ENCODE data around the gene MCC.

Gene MCC

DNA sequence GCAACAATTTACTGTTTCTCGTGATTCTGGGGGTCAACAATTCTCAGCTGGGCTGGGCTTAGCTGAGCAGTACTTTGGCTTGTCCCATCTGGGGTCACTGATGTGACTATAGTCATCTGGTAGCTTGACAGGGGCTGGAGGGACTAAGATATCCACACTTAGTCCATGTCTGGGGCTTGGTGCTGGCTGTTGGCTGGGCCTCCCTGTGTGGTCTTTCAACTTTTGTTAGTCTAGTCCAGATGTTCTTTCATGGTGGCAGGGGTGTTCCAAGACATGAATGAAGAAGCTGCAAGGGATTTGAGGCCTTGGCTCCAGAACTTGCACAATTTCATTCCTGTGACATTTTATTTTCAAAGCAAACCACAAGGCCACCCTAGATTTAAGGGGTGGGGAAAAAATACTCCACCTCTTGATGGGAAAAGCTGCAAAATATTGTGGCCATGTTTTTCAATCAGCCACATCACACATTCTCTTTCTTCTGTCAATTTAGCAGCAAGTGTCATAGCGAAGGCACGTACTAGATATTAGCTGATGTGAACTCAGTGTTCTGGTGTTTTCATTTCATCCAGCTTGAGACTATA lies 112.7 kb downstream of the MCC start:
- Mint-ChIP-seq H3K4me1 (peaks cover 21% of the 10 kb centered on the region), H3K4me3 (no peak overlapping the region), H3K27ac (ENCODE audit: low read depth) (no peak overlapping the region), H3K9me3 (no peaks in the 10 kb centered on the region), H3K27me3 (no peaks in the 10 kb centered on the region), H3K36me3 (ENCODE audit: insufficient read depth) (no peaks in the 10 kb centered on the region)
- DNase-seq (ENCODE audit: low spot score in 2 of 2) = no peak
- no peak for ATAC-seq (replicated peaks; ENCODE audit: extremely low read depth, poor library complexity, severe bottlenecking)

DNA sequence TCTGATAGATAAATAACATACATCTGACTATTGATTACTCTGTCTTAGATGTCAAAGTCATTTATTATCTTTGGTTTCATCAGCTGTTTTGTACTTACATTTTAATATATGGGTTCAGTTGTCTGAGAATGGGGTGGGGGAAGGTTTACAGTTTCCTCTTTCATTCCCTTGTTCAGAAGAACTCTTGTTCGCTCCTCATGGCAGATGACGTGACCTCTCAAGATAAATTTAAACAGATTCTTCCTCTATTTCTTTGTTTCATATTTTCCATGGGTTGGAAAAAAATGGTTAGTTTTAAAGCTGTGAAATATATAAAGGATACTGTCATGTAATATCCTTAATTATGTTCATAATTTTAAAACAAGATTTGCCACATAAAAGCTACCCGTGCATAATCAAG lies 114.8 kb downstream of the MCC start:
- ATAC-seq (replicated peaks; ENCODE audit: extremely low read depth, poor library complexity, severe bottlenecking) (no peak), DNase-seq (ENCODE audit: low spot score in 2 of 2) (no peak)
- Mint-ChIP-seq H3K36me3 (ENCODE audit: insufficient read depth) (no peaks in the 10 kb centered on the region), H3K27me3 (no peaks in the 10 kb centered on the region), H3K4me3 (no peak overlapping the region), H3K4me1 (peaks cover 14% of the 10 kb centered on the region), H3K27ac (ENCODE audit: low read depth) (no peak overlapping the region), H3K9me3 (no peaks in the 10 kb centered on the region)

DNA sequence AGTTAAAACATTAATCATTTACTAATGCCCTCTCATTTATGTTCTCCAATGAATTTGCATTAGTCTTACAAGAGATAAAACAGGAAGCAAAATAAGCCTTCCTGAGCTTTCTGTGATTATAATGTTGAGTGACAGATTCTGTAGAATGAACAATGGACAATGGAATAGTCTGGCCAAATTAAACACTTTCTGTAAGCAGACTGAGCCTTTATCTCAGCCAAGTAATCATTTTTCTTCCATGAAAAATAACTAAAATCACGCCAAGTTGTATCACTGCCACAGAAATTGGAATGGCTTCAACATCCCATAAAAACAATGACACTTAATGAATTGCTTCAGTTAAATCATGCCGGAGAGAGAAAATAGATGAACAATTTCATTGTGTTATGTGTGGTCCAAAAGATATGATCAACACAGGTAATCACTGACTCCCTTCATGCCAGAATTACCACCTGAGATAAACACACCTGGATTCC lies 116.5 kb downstream of the MCC start:
- H3K27ac Mint-ChIP-seq (ENCODE audit: low read depth) = no peak overlapping the region
- H3K9me3 Mint-ChIP-seq = no peaks in the 10 kb centered on the region
- no peaks in the 10 kb centered on the region for H3K27me3 Mint-ChIP-seq
- DNase-seq (ENCODE audit: low spot score in 2 of 2) (no peak), ATAC-seq (replicated peaks; ENCODE audit: extremely low read depth, poor library complexity, severe bottlenecking) (no peak)
- no peak overlapping the region for H3K4me3 Mint-ChIP-seq
- no peaks in the 10 kb centered on the region for H3K4me1 Mint-ChIP-seq
- no peaks in the 10 kb centered on the region for H3K36me3 Mint-ChIP-seq (ENCODE audit: insufficient read depth)

DNA sequence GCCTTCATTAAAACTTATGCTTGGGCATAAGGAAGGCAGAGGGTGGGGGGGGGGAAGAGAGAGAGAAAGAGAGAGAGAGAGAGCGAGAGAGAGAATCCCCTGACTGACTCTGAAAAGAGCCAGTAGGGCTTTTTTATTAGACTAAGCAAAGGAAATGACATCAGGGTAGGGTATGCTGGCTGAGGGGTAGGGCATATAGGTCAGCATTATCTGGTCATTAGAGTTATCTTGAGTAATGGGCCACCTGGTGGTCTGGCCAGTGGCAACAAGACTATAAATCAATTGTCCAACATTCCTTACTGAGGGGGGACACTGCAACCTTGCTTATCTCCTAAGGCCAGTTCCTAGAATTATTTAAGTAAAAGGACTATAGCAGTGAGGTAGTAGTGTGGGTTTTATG lies 120.7 kb downstream of the MCC start:
- H3K4me1 Mint-ChIP-seq = no peaks in the 10 kb centered on the region
- DNase-seq (ENCODE audit: low spot score in 2 of 2) = no peak
- H3K36me3 Mint-ChIP-seq (ENCODE audit: insufficient read depth) = no peaks in the 10 kb centered on the region
- peaks cover 5% of the 10 kb centered on the region for H3K9me3 Mint-ChIP-seq
- no peak overlapping the region for H3K4me3 Mint-ChIP-seq
- no peaks in the 10 kb centered on the region for H3K27me3 Mint-ChIP-seq
- ATAC-seq (replicated peaks; ENCODE audit: extremely low read depth, poor library complexity, severe bottlenecking) = no peak
- no peak overlapping the region for H3K27ac Mint-ChIP-seq (ENCODE audit: low read depth)

DNA sequence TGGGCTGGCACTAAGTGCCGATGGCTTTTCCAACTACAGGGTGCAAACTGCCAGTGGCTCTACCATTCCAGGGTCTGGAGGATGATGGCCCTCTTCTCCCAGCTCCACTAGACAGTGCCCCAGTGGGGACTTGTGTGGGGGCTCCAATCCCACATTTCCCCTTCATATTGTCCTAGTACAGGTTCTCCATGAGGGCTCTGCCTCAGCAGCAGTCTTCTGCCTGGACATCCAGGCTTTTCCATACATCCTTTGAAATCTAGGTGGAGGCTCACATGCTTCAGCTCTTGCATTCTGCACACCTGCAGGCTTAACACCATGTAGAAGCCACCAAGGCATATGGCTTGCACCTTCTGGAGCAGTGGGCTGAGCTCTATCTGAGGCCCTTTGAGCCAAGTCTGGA lies 123.8 kb downstream of the MCC start:
- no peaks in the 10 kb centered on the region for H3K36me3 Mint-ChIP-seq (ENCODE audit: insufficient read depth)
- DNase-seq (ENCODE audit: low spot score in 2 of 2) (no peak), ATAC-seq (replicated peaks; ENCODE audit: extremely low read depth, poor library complexity, severe bottlenecking) (no peak)
- H3K27me3 Mint-ChIP-seq = no peaks in the 10 kb centered on the region
- no peaks in the 10 kb centered on the region for H3K4me1 Mint-ChIP-seq
- peaks cover 5% of the 10 kb centered on the region for H3K9me3 Mint-ChIP-seq
- H3K4me3 Mint-ChIP-seq = no peak overlapping the region
- no peak overlapping the region for H3K27ac Mint-ChIP-seq (ENCODE audit: low read depth)

DNA sequence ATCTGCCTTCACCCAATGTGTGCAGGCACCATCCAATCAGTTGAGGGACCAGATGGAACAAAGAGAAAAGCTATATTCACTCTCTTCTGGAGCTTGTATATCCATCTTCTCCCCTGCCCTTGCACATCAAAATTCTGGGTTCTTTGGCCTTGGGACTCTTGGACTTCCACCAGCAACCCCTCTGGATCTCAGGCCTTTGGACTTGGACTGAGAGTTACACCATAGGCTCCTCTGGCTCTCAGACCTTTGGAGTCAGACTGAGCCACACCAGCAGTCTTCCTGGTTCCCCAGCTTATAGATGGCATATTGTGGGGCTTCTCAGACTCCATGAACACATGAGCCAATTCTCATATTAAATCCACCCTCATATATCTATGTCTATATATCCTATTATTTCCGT lies 126.6 kb downstream of the MCC start:
- no peaks in the 10 kb centered on the region for H3K27me3 Mint-ChIP-seq
- ATAC-seq (replicated peaks; ENCODE audit: extremely low read depth, poor library complexity, severe bottlenecking) (no peak), DNase-seq (ENCODE audit: low spot score in 2 of 2) (no peak)
- H3K4me1 Mint-ChIP-seq = no peaks in the 10 kb centered on the region
- no peaks in the 10 kb centered on the region for H3K36me3 Mint-ChIP-seq (ENCODE audit: insufficient read depth)
- no peak overlapping the region for H3K4me3 Mint-ChIP-seq
- peaks cover 5% of the 10 kb centered on the region for H3K9me3 Mint-ChIP-seq
- no peak overlapping the region for H3K27ac Mint-ChIP-seq (ENCODE audit: low read depth)

DNA sequence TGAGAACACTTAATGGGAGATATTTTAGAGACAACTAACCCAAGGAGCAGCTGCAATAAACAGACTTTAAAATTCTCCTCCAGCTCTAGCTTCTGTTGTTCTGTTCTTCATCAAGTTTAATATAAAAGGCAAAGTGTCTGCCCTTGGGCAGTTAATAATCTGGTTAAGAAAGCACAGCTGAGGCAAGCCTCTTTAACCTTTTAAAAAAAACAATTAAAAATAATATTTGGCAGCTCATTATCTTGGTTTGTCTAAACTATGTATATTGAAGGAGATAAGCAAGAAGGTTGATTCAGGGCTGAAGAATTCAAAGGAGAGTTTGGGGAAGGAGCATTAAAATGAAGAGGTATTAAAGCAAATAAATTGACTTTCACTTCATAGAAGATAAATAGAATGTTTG lies 128.8 kb downstream of the MCC start:
- H3K27me3 Mint-ChIP-seq = no peaks in the 10 kb centered on the region
- no peaks in the 10 kb centered on the region for H3K4me1 Mint-ChIP-seq
- no peak overlapping the region for H3K27ac Mint-ChIP-seq (ENCODE audit: low read depth)
- H3K4me3 Mint-ChIP-seq = no peak overlapping the region
- no peaks in the 10 kb centered on the region for H3K36me3 Mint-ChIP-seq (ENCODE audit: insufficient read depth)
- no peak for ATAC-seq (replicated peaks; ENCODE audit: extremely low read depth, poor library complexity, severe bottlenecking)
- no peaks in the 10 kb centered on the region for H3K9me3 Mint-ChIP-seq
- no peak for DNase-seq (ENCODE audit: low spot score in 2 of 2)

DNA sequence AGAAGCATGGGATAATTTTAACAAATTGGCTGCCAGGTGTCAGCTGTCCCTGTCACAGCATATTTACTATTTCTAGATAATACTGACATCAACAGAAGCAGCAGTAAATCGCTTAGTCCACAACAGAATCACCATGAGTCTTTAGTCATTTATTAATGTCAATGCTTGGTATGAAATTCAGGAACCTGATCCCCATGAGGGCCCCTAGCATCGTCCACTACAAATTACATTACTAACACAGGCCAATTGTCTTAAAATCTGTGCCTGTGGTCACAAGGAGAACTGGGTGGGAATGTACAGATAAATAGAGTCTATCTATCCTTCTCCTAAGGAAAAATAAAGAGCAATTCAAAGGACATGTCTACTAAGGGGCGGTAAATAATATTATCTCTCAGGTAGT lies 129.6 kb downstream of the MCC start:
- no peak for DNase-seq (ENCODE audit: low spot score in 2 of 2)
- no peak for ATAC-seq (replicated peaks; ENCODE audit: extremely low read depth, poor library complexity, severe bottlenecking)
- H3K4me1 Mint-ChIP-seq = no peaks in the 10 kb centered on the region
- no peaks in the 10 kb centered on the region for H3K36me3 Mint-ChIP-seq (ENCODE audit: insufficient read depth)
- H3K4me3 Mint-ChIP-seq = no peak overlapping the region
- no peaks in the 10 kb centered on the region for H3K9me3 Mint-ChIP-seq
- no peak overlapping the region for H3K27ac Mint-ChIP-seq (ENCODE audit: low read depth)
- no peaks in the 10 kb centered on the region for H3K27me3 Mint-ChIP-seq

DNA sequence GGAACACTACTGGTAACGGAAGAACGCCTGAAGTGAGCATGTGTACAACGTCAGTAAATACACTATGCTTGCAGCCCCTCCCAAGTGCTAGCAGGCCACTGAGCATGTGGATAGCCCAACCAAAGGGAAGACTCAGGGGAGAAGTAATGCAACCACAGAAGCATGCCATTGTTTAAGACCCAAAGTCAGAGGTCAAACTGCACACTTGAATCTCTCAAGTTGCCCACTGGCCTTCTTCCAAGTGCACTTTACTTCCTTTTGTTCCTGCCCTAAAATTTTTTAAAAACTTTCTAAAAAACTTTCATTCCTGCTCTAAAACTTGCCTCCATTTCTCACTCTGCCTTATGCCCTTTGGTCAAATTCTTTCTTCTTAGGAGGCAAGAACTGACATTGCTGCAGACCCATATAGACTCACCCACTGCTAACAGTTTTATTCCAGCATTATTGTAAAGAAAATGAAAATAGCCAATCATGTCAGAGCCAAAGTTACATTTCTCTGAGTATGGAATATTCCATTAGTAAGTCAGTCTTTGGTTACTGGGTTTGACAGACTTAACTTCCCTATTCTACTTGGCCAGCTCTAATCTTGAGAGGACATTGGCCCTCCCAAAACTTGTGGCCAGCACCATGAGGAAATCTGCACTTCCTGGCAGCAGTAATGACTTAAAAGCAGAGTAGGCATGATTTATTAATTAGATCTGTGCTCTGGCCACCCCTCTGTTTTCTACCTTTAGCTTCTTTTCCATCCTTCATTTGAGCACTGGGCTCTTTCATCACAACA lies 130.4 kb downstream of the MCC start:
- H3K4me3 Mint-ChIP-seq = no peak overlapping the region
- H3K36me3 Mint-ChIP-seq (ENCODE audit: insufficient read depth) = no peaks in the 10 kb centered on the region
- H3K27me3 Mint-ChIP-seq = no peaks in the 10 kb centered on the region

DNA sequence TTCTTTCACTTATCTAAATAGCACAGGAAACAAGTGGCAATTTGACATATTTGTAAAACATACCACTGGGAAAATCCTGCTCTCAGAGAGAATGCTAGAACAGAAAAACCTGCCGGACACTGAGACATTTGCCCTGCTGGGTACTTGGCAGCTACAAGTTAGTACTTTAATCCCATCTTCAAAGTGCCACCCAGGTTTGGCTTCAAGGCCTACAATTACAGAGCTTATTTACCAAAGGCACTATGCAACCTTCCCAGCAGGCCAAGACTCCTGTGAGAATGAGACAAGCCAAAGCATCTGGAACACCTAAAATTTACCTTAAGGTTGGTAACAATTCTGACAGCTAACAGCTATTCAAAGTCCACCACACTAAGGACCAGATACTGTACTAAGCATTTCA lies 131.8 kb downstream of the MCC start:
- no peaks in the 10 kb centered on the region for H3K36me3 Mint-ChIP-seq (ENCODE audit: insufficient read depth)
- ATAC-seq (replicated peaks; ENCODE audit: extremely low read depth, poor library complexity, severe bottlenecking) = no peak

More for the DNA sequence above, 130.4 kb downstream of the MCC start:
- Mint-ChIP-seq H3K4me1 (no peaks in the 10 kb centered on the region), H3K9me3 (no peaks in the 10 kb centered on the region), H3K27ac (ENCODE audit: low read depth) (no peak overlapping the region)
- ATAC-seq (replicated peaks; ENCODE audit: extremely low read depth, poor library complexity, severe bottlenecking) = no peak
- DNase-seq (ENCODE audit: low spot score in 2 of 2) = no peak

DNA sequence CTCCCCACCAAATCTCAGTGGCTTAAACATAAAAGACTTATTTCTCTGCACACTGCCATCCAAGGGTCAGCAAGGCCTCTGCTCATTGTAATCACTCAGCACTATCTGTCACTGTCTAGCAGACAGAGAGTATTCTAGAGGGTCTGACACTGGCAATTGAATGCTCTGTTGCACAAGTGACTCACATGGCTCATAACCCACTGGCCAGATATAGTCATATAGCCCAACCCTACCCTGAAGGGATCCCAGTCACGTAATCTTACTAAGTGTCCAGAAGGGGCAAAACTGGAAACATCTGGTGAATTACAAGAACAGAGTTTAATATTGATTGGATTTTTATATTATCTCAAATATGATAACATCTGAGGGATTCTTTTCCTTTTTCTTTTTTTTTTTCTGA lies 134.2 kb downstream of the MCC start:
- H3K27me3 Mint-ChIP-seq = no peaks in the 10 kb centered on the region
- no peak overlapping the region for H3K4me3 Mint-ChIP-seq
- no peaks in the 10 kb centered on the region for H3K4me1 Mint-ChIP-seq
- no peak overlapping the region for H3K27ac Mint-ChIP-seq (ENCODE audit: low read depth)
- DNase-seq (ENCODE audit: low spot score in 2 of 2) (no peak), ATAC-seq (replicated peaks; ENCODE audit: extremely low read depth, poor library complexity, severe bottlenecking) (no peak)
- no peaks in the 10 kb centered on the region for H3K9me3 Mint-ChIP-seq
- no peaks in the 10 kb centered on the region for H3K36me3 Mint-ChIP-seq (ENCODE audit: insufficient read depth)

More for the DNA sequence above, 131.8 kb downstream of the MCC start:
- Mint-ChIP-seq H3K27me3 (no peaks in the 10 kb centered on the region), H3K27ac (ENCODE audit: low read depth) (no peak overlapping the region), H3K4me3 (no peak overlapping the region), H3K9me3 (no peaks in the 10 kb centered on the region), H3K4me1 (no peaks in the 10 kb centered on the region)
- DNase-seq (ENCODE audit: low spot score in 2 of 2) = no peak

DNA sequence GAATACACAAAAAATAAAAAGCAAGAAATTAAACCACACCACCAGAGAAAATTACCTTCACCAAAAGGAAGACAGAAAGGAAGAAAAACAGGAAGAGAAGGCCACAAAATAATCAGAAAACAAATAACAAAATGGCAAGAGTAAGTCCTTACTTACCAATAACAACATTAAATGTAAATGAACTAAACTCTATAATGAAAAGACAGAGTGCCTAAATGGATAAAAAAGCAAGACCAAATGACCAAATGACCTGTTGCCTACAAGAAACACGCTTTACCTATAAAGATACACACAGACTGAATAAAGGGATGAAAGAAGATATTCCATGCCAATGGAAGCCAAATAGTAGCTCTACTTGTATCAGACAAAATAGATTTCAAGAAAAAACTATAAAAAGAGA lies 140.7 kb downstream of the MCC start:
- Mint-ChIP-seq H3K9me3 (no peaks in the 10 kb centered on the region), H3K27ac (ENCODE audit: low read depth) (no peak overlapping the region), H3K4me1 (no peaks in the 10 kb centered on the region), H3K4me3 (no peak overlapping the region), H3K36me3 (ENCODE audit: insufficient read depth) (no peaks in the 10 kb centered on the region), H3K27me3 (peaks cover 36% of the 10 kb centered on the region)
- no peak for DNase-seq (ENCODE audit: low spot score in 2 of 2)
- no peak for ATAC-seq (replicated peaks; ENCODE audit: extremely low read depth, poor library complexity, severe bottlenecking)

Measured in central memory CD8-positive, alpha-beta T cell (primary cell).